SU-DHL-6 (cell line): ENCODE results near the gene RIN3.

Experiments used
- EZH2phosphoT487 ChIP-seq: fragments of 200-600 bp; sonication (generic), shearing (Covaris generic); conservative IDR thresholded peaks from 2 replicates; pipeline ENCODE4 v1.6.1; 2018; ENCODE audit warnings: mild to moderate bottlenecking, antibody characterized with exemption, low read length, moderate library complexity, mixed read lengths
- TF ChIP-seq, protein P1 (sequence below): fragments of 200-600 bp; sonication (generic); IDR thresholded peaks from one replicate; pipeline ENCODE4 v1.5.1; 2017; ENCODE audit warnings: antibody characterized with exemption, mild to moderate bottlenecking, low read length, moderate library complexity; ENCODE audit not compliant: insufficient read depth, poor library complexity, severe bottlenecking

DNA sequence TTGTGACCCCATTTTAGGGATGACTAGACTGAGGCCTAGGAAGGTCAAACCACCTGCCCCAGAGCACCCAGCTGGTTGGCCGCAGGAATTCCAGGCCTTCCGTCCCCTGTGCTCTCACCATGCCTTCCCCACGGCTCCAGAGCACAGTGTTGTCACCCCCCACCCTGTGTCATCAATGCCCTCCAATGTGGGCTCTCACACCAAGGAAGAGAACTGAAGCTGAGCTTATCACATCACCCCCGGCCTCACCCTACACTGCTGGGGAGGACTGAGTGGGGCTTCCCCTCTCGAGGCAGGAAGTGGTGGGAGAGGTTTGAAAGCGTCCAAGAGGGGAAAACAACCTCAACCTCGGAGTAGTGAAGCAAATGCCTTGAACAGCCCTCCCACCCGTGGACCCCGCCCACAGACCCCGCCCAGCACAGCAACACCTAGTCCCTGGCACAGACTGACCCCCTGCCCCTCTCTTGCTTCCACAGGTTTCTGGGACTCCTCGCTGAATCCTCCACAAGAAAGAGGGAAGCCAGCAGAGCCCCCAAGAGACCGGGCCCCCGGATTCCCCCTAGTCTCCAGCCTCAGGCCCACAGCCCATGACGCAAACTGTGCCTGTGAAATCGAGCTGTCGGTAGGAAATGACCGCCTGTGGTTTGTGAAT is 137.7 kb downstream of the RIN3 start:
- TF ChIP-seq, protein P1, sequence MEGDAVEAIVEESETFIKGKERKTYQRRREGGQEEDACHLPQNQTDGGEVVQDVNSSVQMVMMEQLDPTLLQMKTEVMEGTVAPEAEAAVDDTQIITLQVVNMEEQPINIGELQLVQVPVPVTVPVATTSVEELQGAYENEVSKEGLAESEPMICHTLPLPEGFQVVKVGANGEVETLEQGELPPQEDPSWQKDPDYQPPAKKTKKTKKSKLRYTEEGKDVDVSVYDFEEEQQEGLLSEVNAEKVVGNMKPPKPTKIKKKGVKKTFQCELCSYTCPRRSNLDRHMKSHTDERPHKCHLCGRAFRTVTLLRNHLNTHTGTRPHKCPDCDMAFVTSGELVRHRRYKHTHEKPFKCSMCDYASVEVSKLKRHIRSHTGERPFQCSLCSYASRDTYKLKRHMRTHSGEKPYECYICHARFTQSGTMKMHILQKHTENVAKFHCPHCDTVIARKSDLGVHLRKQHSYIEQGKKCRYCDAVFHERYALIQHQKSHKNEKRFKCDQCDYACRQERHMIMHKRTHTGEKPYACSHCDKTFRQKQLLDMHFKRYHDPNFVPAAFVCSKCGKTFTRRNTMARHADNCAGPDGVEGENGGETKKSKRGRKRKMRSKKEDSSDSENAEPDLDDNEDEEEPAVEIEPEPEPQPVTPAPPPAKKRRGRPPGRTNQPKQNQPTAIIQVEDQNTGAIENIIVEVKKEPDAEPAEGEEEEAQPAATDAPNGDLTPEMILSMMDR, result no peak
- TF ChIP-seq EZH2phosphoT487, result no peak
